GM12878 (cell line): ENCODE data around the gene CLASRP.

Experiments
- GATAD2B ChIP-seq: fragments of 450-650 bp; conservative IDR thresholded peaks from 2 replicates; pipeline ENCODE4 v1.6.1; 2017; ENCODE audit warnings: low read depth, mild to moderate bottlenecking, moderate library complexity
- NR2C2 ChIP-seq: IDR thresholded peaks from 2 replicates; pipeline ENCODE4 v1.6.1; 2011; ENCODE audit warnings: borderline replicate concordance, low read depth; ENCODE audit not compliant: control insufficient read depth, insufficient read length
- POLR2A ChIP-seq: IDR thresholded peaks from 2 replicates; pipeline ENCODE4 v1.6.1; 2011; ENCODE audit warnings: low read depth, mild to moderate bottlenecking, low read length
- POLR2AphosphoS5 ChIP-seq: IDR thresholded peaks from 2 replicates; pipeline ENCODE4 v1.6.1; 2011; ENCODE audit warnings: mild to moderate bottlenecking, low read length, inconsistent platforms
- RCOR1 ChIP-seq: conservative IDR thresholded peaks from 2 replicates; pipeline ENCODE4 v1.6.1; 2012; ENCODE audit warnings: low read depth, low read length, improper control_type of control experiment
- SP1 ChIP-seq: IDR thresholded peaks from one replicate; pipeline ENCODE4 v1.6.1; 2011; ENCODE audit warnings: low read depth, low read length
- SREBF2 ChIP-seq: IDR thresholded peaks from 2 replicates; pipeline ENCODE4 v1.6.1; 2012; ENCODE audit warnings: mild to moderate bottlenecking, low read length
- TF ChIP-seq, protein P1 (sequence below): IDR thresholded peaks from 2 replicates; pipeline ENCODE4 v1.6.1; 2011; ENCODE audit warnings: low read depth, low read length, improper control_type of control experiment, borderline replicate concordance
- TF ChIP-seq, protein P2 (sequence below), 3 experiments: IDR thresholded peaks in 2 of 3; conservative IDR thresholded peaks in 1 of 3; 2 replicates each; pipeline ENCODE4 v1.5.1; 2011; ENCODE audit warnings: low read depth in 3 of 3, low read length in 3 of 3, mild to moderate bottlenecking in 3 of 3, control low read depth in 2 of 3, moderate library complexity in 2 of 3, inconsistent platforms in 1 of 3, mixed read lengths in 1 of 3; ENCODE audit not compliant: control insufficient read depth in 2 of 3, insufficient read depth in 1 of 3; ENCODE audit errors: extremely low read depth in 1 of 3
- TF ChIP-seq, protein P3 (sequence below): IDR thresholded peaks from 2 replicates; pipeline ENCODE4 v1.6.1; 2012; ENCODE audit warnings: low read depth, low read length, improper control_type of control experiment
- TF ChIP-seq, protein P4 (sequence below): fragments of 450-650 bp; IDR thresholded peaks from 2 replicates; pipeline ENCODE4 v1.6.1; 2018; ENCODE audit warnings: mild to moderate bottlenecking, low read depth, moderate library complexity; ENCODE audit not compliant: partially characterized antibody

DNA sequence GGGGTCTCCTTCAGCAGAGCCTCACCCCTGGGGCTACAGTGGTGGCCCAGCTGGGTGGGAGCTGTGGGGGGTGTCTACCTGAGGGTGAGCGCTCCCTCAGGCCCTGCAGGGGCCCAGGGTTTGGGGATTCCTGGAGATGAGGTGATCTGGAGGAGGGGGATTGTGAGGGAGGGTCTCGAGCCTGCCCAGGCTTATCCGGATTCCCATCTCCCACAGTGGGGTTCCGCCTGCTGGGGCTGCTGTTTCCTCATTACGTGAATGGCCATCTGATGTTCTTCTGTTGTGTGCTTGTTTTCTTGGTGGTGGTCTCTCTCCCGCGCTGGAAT lies 58.6 kb downstream of the CLASRP start:
- TF ChIP-seq, protein P1, sequence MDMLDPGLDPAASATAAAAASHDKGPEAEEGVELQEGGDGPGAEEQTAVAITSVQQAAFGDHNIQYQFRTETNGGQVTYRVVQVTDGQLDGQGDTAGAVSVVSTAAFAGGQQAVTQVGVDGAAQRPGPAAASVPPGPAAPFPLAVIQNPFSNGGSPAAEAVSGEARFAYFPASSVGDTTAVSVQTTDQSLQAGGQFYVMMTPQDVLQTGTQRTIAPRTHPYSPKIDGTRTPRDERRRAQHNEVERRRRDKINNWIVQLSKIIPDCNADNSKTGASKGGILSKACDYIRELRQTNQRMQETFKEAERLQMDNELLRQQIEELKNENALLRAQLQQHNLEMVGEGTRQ = no peak
- TF ChIP-seq, protein P2, sequence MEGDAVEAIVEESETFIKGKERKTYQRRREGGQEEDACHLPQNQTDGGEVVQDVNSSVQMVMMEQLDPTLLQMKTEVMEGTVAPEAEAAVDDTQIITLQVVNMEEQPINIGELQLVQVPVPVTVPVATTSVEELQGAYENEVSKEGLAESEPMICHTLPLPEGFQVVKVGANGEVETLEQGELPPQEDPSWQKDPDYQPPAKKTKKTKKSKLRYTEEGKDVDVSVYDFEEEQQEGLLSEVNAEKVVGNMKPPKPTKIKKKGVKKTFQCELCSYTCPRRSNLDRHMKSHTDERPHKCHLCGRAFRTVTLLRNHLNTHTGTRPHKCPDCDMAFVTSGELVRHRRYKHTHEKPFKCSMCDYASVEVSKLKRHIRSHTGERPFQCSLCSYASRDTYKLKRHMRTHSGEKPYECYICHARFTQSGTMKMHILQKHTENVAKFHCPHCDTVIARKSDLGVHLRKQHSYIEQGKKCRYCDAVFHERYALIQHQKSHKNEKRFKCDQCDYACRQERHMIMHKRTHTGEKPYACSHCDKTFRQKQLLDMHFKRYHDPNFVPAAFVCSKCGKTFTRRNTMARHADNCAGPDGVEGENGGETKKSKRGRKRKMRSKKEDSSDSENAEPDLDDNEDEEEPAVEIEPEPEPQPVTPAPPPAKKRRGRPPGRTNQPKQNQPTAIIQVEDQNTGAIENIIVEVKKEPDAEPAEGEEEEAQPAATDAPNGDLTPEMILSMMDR (IDR thresholded peaks at IDR 0.05 in 2 of 3, conservative IDR thresholded peaks at IDR 0.05 in 1 of 3; ENCODE audit: control insufficient read depth in 2 of 3, extremely low read depth in 1 of 3, insufficient read depth in 1 of 3, low read depth in 3 of 3, low read length in 3 of 3) = no peak
- TF ChIP-seq, protein P3, sequence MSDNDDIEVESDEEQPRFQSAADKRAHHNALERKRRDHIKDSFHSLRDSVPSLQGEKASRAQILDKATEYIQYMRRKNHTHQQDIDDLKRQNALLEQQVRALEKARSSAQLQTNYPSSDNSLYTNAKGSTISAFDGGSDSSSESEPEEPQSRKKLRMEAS = no peak
- no peak for TF ChIP-seq GATAD2B
- TF ChIP-seq POLR2AphosphoS5 = no peak
- TF ChIP-seq RCOR1 = no peak
- TF ChIP-seq NR2C2 = no peak
- TF ChIP-seq SREBF2 = no peak
- TF ChIP-seq, protein P4, sequence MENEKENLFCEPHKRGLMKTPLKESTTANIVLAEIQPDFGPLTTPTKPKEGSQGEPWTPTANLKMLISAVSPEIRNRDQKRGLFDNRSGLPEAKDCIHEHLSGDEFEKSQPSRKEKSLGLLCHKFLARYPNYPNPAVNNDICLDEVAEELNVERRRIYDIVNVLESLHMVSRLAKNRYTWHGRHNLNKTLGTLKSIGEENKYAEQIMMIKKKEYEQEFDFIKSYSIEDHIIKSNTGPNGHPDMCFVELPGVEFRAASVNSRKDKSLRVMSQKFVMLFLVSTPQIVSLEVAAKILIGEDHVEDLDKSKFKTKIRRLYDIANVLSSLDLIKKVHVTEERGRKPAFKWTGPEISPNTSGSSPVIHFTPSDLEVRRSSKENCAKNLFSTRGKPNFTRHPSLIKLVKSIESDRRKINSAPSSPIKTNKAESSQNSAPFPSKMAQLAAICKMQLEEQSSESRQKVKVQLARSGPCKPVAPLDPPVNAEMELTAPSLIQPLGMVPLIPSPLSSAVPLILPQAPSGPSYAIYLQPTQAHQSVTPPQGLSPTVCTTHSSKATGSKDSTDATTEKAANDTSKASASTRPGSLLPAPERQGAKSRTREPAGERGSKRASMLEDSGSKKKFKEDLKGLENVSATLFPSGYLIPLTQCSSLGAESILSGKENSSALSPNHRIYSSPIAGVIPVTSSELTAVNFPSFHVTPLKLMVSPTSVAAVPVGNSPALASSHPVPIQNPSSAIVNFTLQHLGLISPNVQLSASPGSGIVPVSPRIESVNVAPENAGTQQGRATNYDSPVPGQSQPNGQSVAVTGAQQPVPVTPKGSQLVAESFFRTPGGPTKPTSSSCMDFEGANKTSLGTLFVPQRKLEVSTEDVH = no peak
- TF ChIP-seq SP1 = no peak
- no peak for TF ChIP-seq POLR2A
